SK-N-SH treated with all-trans-retinoic acid at 6 μM for 48 hours (cell line): ENCODE data around the gene TNS3.

Source experiments
- ATAC-seq: fragments of 200-7000 bp; cut with Tn5 transposase; 3 replicates; pipeline ENCODE4 v1.9.1; 2020; ENCODE audit warnings: mild to moderate bottlenecking, moderate library complexity
- BACH2 ChIP-seq: fragments of 250-450 bp; sonication (Bioruptor Pico); IDR thresholded peaks from 2 replicates; pipeline ENCODE4 v1.9.0; 2021; ENCODE audit warnings: mild to moderate bottlenecking, borderline replicate concordance
- CREB5 ChIP-seq: fragments of 250-450 bp; sonication (Bioruptor Pico); IDR thresholded peaks from 2 replicates; pipeline ENCODE4 v1.5.1; 2020; ENCODE audit warnings: low read depth, mild to moderate bottlenecking, moderate library complexity
- CSDC2 ChIP-seq: fragments of 250-450 bp; sonication (Bioruptor Pico); IDR thresholded peaks from 2 replicates; pipeline ENCODE4 v1.5.0; 2020; ENCODE audit warnings: mild to moderate bottlenecking, moderate library complexity
- CSRNP3 ChIP-seq: fragments of 250-450 bp; sonication (Bioruptor Pico); IDR thresholded peaks from 2 replicates; pipeline ENCODE4 v1.5.1; 2021; ENCODE audit warnings: mild to moderate bottlenecking, moderate library complexity
- ESRRG ChIP-seq: fragments of 250-450 bp; sonication (Bioruptor Pico); IDR thresholded peaks from 2 replicates; pipeline ENCODE4 v1.6.1; 2021; ENCODE audit warnings: mild to moderate bottlenecking
- GLIS3 ChIP-seq: fragments of 250-450 bp; sonication (Bioruptor Pico); IDR thresholded peaks from 2 replicates; pipeline ENCODE4 v1.5.0; 2020; ENCODE audit warnings: mild to moderate bottlenecking, moderate library complexity
- OSR1 ChIP-seq: fragments of 250-450 bp; sonication (Bioruptor Pico); IDR thresholded peaks from 2 replicates; pipeline ENCODE4 v1.8.0; 2022; ENCODE audit warnings: moderate library complexity, mild to moderate bottlenecking, inconsistent platforms
- PATZ1 ChIP-seq: fragments of 250-450 bp; sonication (Bioruptor Pico); IDR thresholded peaks from 2 replicates; pipeline ENCODE4 v1.8.0; 2020; ENCODE audit warnings: mild to moderate bottlenecking, moderate library complexity, borderline replicate concordance
- POU6F1 ChIP-seq: fragments of 250-450 bp; sonication (Bioruptor Pico); IDR thresholded peaks from 2 replicates; pipeline ENCODE4 v1.8.0; 2021; ENCODE audit warnings: low read depth, mild to moderate bottlenecking, moderate library complexity, borderline replicate concordance
- RARB ChIP-seq: fragments of 250-450 bp; sonication (Bioruptor Pico); IDR thresholded peaks from 2 replicates; pipeline ENCODE4 v1.8.0; 2021; ENCODE audit warnings: mild to moderate bottlenecking, moderate library complexity
- TCF4 ChIP-seq: fragments of 250-450 bp; sonication (Bioruptor Pico); IDR thresholded peaks from 2 replicates; pipeline ENCODE4 v1.8.0; 2021; ENCODE audit warnings: mild to moderate bottlenecking, moderate library complexity, borderline replicate concordance
- TOX ChIP-seq: fragments of 250-450 bp; sonication (Bioruptor Pico); IDR thresholded peaks from 2 replicates; pipeline ENCODE4 v1.8.0; 2021; ENCODE audit warnings: mild to moderate bottlenecking, moderate library complexity, borderline replicate concordance
- TSHZ2 ChIP-seq: fragments of 250-450 bp; sonication (Bioruptor Pico); IDR thresholded peaks from 2 replicates; pipeline ENCODE4 v1.5.0; 2020; ENCODE audit warnings: mild to moderate bottlenecking, moderate library complexity
- ZC3H10 ChIP-seq: fragments of 250-450 bp; sonication (Bioruptor Pico); IDR thresholded peaks from 2 replicates; pipeline ENCODE4 v1.5.1; 2021; ENCODE audit warnings: mild to moderate bottlenecking, moderate library complexity
- ZFP3 ChIP-seq: fragments of 250-450 bp; sonication (Bioruptor Pico); IDR thresholded peaks from 2 replicates; pipeline ENCODE4 v1.5.0; 2020; ENCODE audit warnings: mild to moderate bottlenecking, moderate library complexity
- ZFP30 ChIP-seq: fragments of 450-650 bp; formaldehyde crosslinking; IDR thresholded peaks from 2 replicates; pipeline ENCODE4 v1.5.0; 2022; ENCODE audit warnings: mild to moderate bottlenecking, moderate library complexity
- ZNF70 ChIP-seq: fragments of 450-650 bp; formaldehyde crosslinking; IDR thresholded peaks from 2 replicates; pipeline ENCODE4 v1.5.0; 2020; ENCODE audit warnings: mild to moderate bottlenecking, moderate library complexity
- ZNF8 ChIP-seq: fragments of 450-650 bp; formaldehyde crosslinking; IDR thresholded peaks from 2 replicates; pipeline ENCODE4 v1.5.0; 2020; ENCODE audit warnings: mild to moderate bottlenecking, moderate library complexity

Gene TNS3

GRCh38 chr7:47239034-47239433, 342.9 kb downstream of the TNS3 start:
- no peak for ATAC-seq
- TF ChIP-seq ZNF8 (CRISPR knock-in tag) (no peak), BACH2 (CRISPR knock-in tag) (no peak), CREB5 (no peak), ZFP30 (no peak), ESRRG (CRISPR knock-in tag) (no peak), CSRNP3 (CRISPR knock-in tag) (no peak), GLIS3 (CRISPR knock-in tag) (no peak), PATZ1 (CRISPR knock-in tag) (no peak), ZNF70 (no peak), OSR1 (CRISPR knock-in tag) (no peak), TSHZ2 (CRISPR knock-in tag) (no peak), ZFP3 (CRISPR knock-in tag) (no peak), RARB (CRISPR knock-in tag) (no peak), TOX (no peak), TCF4 (no peak)

GRCh38 chr7:47236480-47237129, 345.3 kb downstream of the TNS3 start:
- no peak for ATAC-seq
- no peak for TF ChIP-seq ZNF8 (CRISPR knock-in tag)
- no peak for TF ChIP-seq CSRNP3 (CRISPR knock-in tag)
- no peak for TF ChIP-seq BACH2 (CRISPR knock-in tag)
- no peak for TF ChIP-seq TSHZ2 (CRISPR knock-in tag)
- TF ChIP-seq RARB (CRISPR knock-in tag), result no peak
- no peak for TF ChIP-seq GLIS3 (CRISPR knock-in tag)
- TF ChIP-seq ZFP3 (CRISPR knock-in tag), result no peak
- TF ChIP-seq OSR1 (CRISPR knock-in tag), result no peak
- no peak for TF ChIP-seq POU6F1 (CRISPR knock-in tag)
- TF ChIP-seq ZFP30, result no peak
- no peak for TF ChIP-seq CSDC2 (CRISPR knock-in tag)
- TF ChIP-seq PATZ1 (CRISPR knock-in tag), result no peak
- no peak for TF ChIP-seq ZC3H10 (CRISPR knock-in tag)
- TF ChIP-seq, all 23 proteins: peak for 0
